HG02759 (cell line): ENCODE measurements around the gene ZSWIM1.
A peak's percentile ranks its signal among the peaks of the same experiment; 100 is the strongest.
"Not testable (repeated sequence)": the region's sequence is repeated elsewhere in the genome, so short reads cannot be mapped to it uniquely, and the experiment has no call there.

Experiments
- ATAC-seq: cut with Tn5 transposase; IDR thresholded peaks from one replicate; pipeline ENCODE4 v1.9.1; 2021; ENCODE audit warnings: mild to moderate bottlenecking, moderate library complexity; ENCODE audit not compliant: unreplicated experiment

ZSWIM1 gene

DNA sequence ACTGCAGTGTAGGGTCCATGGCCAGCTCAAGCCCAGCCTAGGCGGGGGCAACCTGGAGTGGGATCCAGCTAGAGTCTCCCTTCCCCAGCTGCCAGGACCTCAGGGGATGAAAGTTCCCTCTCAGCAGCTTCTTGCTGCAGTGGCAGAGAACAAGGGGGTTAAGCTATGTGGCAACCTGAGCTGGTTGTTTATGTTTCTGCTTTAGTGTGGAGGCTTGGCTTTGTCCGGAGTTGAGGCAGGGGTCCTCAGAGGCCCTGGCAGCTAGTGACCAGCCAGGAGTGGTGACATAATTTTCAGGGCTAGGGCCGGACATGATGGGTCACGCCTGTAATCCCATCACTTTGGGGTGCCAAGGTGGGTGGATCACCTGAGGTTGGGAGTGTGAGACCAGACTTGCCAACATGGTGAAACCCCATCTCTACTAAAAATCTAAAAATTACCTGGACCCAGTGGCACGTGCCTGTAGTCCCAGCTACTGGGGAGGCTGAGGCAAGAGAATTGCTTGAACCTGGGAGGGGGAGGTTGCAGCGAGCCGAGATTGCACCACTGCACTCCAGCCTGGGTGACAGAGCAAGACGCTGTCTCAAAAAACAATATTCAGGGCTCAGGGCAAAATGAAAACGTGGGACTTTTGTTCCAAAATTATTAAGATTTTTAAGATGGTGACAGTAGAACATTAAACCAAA, 44.9 kb downstream of the ZSWIM1 start:
- ATAC-seq = no peak

DNA sequence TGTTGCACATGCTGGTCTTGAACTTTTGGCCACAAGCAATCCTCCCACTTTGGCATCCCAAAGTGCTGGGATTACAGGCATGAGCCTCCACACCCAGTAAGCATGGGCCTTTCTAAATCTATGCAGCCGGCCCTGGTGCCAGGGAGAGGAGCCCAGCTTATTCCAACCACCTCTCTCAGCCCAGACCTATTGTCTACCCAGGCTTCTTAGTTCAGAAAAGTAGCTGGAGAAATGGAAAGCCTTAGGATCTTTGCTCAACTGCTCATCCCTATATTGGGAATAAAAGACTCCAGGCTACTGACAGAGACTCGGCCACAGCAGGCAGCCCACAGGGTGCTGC, 45.7 kb downstream of the ZSWIM1 start:
- ATAC-seq = no peak

DNA sequence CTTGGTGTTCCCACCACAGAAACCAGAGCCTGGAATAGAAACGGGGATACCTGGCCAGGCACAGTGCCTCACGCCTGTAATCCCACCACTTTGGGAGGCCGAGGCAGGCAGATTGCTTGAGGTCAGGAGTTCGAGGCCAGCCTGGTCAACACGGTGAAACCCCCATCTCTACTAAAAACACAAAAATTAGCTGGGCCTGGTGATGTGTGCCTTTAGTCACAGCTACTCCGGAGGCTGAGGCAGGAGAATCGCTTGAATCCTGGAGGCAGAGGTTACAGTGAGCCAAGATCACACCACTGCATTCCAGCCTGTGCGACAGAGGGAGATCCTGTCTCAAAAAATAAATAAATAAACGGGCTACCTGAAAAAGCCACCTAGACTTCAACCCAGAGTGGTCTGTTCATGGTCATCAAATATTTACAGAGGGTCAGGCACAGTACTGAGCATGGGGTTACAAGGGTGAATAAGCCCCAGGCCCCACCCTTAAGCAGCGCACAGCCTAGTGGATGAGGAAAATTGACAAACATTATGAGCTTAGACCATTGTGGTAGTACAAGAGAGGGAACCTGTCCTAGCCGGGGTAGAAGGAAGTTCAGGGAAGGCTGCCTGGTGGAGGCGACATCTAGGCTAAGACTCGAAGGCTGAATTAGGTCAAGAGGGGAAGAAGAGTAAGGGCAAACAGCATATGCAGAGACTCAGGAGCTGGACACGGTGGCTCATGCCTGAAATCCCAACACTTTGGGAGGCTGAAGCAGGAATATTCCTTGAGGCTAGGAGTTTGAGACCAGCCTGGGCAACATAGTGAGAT, 46.2 kb downstream of the ZSWIM1 start:
- no peak for ATAC-seq

DNA sequence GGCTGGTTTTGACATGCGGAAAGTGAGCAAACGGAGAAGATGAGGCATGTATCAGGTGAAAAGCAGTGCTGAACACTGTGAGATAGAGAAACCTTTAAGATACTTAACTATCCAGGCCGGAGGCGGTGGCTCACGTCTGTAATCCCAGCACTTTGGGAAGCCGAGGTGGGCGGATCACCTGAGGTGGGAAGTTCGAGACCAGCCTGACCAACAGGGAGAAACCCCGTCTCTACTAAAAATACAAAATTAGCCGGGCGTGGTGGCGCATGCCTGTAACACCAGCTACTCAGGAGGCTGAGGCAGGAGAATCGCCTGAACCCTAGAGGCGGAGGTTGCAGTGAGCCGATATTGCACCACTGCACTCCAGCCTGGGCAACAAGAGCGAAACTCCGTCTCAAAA, 50.7 kb downstream of the ZSWIM1 start:
- ATAC-seq = not testable (repeated sequence)

DNA sequence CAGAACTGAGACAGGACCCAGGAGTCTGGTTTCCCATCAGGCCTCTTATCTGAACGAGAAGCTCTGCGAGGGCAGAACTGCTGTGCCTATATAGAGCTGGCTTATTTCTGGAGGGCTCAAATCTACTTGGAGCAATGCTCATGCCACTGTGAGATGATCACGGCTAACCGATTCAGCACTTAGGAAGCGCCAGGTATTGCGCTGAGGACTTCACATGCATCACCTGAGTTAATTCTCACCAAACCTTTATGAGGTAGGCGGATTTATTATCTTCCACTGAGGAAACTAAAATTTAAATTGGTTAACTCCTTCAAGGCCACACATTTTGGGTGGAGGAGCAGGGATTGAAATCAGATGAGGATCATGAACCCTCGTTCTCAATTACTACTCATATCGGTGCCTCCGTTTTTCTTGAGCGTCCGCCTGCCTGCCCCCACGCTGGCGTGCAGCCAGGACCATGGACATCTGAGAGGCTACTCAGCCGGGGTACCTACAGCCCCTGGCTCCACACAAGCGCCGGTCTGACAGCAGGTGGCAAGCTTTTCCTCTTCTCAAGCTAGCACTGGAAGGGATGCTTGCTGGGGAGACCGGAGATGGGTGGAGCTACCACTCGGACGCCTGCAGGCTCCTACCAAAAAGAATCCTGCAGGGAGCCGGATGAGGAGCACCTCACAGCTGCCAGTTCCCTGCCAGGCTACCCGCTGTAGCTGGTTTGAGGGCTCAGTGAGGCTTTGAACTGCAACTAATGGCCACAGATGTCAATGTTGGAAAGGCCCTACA, 52.4 kb downstream of the ZSWIM1 start:
- ATAC-seq = no peak

DNA sequence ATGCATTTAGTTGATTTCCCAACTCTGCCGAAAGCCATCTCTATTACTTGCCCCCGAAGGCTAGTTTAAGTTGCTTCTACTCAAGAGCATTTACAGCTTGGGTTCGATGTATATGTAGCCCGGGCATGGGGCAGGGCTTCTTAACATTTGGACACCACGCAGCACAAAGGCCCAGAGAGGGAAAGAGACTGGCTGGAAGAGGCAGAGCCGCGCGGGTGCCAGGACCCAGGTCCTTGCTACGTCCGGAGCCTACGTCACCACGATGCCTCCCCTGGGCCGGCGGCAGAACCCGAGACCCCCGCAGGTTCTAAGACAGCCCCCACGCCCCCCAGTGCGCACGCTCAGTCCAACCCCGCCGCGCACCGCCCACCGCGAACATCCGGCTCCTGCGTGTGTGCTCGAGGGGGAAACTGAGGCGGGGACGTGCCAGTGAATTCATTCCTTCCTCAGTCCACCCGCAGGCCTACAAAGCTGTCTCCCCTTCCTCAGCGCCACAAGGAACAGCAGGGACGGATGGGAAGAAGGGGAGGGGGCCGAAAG, 53.1 kb downstream of the ZSWIM1 start:
- ATAC-seq = peak; percentile 22
